ENCODE data around the gene VEGFA. TPM values are rescaled to one million over a fixed set of nuclear protein-coding genes. Genes with fewer than 3 reads are reported as not detected.

The VEGFA gene
- polyA plus RNA-seq, 1 donor from 2014 or later = 7.3 TPM

DNA sequence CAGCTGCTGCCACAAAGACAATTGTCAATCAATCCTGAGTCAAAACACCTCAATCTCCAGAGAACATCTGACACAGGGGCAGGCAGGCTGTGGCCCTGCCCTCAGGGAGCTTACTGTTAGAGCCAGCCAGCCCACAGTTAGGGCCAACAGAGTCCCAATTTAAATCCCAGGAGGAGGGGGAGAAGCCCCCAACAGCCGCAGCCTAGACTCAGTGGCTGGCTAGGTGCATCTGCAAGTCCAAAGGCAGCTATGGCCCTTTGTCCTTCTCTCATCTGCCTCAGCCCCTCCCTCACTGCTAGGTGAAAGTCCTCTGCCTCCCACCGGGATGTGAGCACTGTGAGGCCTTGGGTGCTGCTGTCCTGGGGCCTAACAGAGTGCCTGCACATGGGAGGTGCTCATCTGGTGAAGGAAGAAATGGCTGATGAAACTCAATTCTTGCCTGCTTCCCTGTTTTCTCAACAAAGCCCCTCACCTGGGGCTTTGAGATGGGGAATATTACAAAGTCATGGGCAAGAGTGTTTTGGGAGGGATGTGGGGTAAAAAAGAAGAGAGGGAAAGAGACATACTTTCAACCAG is 33.7 kb upstream of the VEGFA start:
- Histone ChIP-seq H4K20me1 (ENCODE audit: insufficient read depth) (no peaks in the 10 kb centered on the region), H3K27ac (ENCODE audit: low read length) (no peak overlapping the region), H3K79me2 (replicated peaks; ENCODE audit: insufficient read depth, low read length) (no peaks in the 10 kb centered on the region), H3K36me3 (ENCODE audit: insufficient read depth, low read length) (no peaks in the 10 kb centered on the region), H2AFZ (ENCODE audit: low read depth, low read length) (no peak overlapping the region), H3K9me2 (ENCODE audit: insufficient read depth, low read length) (no peaks in the 10 kb centered on the region), H3K9ac (ENCODE audit: low read length) (no peak overlapping the region), H3F3A (ENCODE audit: insufficient read depth, low read length, poor library complexity, severe bottlenecking) (no peaks in the 10 kb centered on the region), H3K9me3 (ENCODE audit: low read length) (peaks cover 2% of the 10 kb centered on the region), H3K4me2 (ENCODE audit: low read length) (no peak overlapping the region), H3K27me3 (ENCODE audit: insufficient read depth, low read depth, low read length) (no peaks in the 10 kb centered on the region), H3K4me3 (ENCODE audit: low read length) (no peak overlapping the region)
- TF ChIP-seq EZH2 (IDR thresholded peaks at IDR 0.05; ENCODE audit: borderline replicate concordance, insufficient read depth, low read length, poor library complexity, severe bottlenecking) (no peak), RAD21 (conservative IDR thresholded peaks at IDR 0.05) (no peak), SMC3 (conservative IDR thresholded peaks at IDR 0.05; ENCODE audit: poor library complexity) (no peak), MXI1 (conservative IDR thresholded peaks at IDR 0.05; ENCODE audit: poor library complexity, severe bottlenecking) (no peak), EP300 (conservative IDR thresholded peaks at IDR 0.05; ENCODE audit: poor library complexity, severe bottlenecking) (no peak), TAF1 (IDR thresholded peaks at IDR 0.05; ENCODE audit: low read depth) (no peak), POLR2AphosphoS5 (IDR thresholded peaks at IDR 0.05) (no peak)
- TF ChIP-seq, protein P1, sequence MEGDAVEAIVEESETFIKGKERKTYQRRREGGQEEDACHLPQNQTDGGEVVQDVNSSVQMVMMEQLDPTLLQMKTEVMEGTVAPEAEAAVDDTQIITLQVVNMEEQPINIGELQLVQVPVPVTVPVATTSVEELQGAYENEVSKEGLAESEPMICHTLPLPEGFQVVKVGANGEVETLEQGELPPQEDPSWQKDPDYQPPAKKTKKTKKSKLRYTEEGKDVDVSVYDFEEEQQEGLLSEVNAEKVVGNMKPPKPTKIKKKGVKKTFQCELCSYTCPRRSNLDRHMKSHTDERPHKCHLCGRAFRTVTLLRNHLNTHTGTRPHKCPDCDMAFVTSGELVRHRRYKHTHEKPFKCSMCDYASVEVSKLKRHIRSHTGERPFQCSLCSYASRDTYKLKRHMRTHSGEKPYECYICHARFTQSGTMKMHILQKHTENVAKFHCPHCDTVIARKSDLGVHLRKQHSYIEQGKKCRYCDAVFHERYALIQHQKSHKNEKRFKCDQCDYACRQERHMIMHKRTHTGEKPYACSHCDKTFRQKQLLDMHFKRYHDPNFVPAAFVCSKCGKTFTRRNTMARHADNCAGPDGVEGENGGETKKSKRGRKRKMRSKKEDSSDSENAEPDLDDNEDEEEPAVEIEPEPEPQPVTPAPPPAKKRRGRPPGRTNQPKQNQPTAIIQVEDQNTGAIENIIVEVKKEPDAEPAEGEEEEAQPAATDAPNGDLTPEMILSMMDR (IDR thresholded peaks at IDR 0.05; ENCODE audit: poor library complexity, severe bottlenecking) = no peak
- TF ChIP-seq, protein P2, sequence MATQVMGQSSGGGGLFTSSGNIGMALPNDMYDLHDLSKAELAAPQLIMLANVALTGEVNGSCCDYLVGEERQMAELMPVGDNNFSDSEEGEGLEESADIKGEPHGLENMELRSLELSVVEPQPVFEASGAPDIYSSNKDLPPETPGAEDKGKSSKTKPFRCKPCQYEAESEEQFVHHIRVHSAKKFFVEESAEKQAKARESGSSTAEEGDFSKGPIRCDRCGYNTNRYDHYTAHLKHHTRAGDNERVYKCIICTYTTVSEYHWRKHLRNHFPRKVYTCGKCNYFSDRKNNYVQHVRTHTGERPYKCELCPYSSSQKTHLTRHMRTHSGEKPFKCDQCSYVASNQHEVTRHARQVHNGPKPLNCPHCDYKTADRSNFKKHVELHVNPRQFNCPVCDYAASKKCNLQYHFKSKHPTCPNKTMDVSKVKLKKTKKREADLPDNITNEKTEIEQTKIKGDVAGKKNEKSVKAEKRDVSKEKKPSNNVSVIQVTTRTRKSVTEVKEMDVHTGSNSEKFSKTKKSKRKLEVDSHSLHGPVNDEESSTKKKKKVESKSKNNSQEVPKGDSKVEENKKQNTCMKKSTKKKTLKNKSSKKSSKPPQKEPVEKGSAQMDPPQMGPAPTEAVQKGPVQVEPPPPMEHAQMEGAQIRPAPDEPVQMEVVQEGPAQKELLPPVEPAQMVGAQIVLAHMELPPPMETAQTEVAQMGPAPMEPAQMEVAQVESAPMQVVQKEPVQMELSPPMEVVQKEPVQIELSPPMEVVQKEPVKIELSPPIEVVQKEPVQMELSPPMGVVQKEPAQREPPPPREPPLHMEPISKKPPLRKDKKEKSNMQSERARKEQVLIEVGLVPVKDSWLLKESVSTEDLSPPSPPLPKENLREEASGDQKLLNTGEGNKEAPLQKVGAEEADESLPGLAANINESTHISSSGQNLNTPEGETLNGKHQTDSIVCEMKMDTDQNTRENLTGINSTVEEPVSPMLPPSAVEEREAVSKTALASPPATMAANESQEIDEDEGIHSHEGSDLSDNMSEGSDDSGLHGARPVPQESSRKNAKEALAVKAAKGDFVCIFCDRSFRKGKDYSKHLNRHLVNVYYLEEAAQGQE (IDR thresholded peaks at IDR 0.05; ENCODE audit: borderline replicate concordance) = no peak

DNA sequence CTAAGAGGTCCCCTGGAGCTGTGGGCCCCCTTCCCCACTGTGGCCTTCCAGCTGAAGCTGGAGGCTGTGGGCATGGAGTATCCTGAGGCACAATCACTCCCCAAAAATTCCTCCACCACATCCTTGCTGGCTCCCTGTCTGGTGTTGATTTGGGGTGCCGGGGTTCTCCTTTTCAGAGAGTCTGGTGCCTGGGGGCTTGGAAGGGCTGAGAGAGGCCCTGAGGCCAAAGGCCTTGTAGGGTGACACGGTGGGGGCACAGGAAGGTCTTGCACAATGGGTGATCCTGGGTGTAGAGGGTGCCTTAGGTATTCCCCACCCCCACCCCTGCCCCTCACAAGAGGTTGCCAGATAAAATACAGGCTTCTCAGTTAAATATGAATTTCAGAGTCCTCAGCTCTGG is 33.2 kb upstream of the VEGFA start:
- no peaks in the 10 kb centered on the region for H3K36me3 ChIP-seq (ENCODE audit: insufficient read depth, low read length)
- TF ChIP-seq, protein P1 (IDR thresholded peaks at IDR 0.05; ENCODE audit: poor library complexity, severe bottlenecking) = no peak
- TF ChIP-seq RAD21 (conservative IDR thresholded peaks at IDR 0.05) = no peak
- TF ChIP-seq, protein P2 (IDR thresholded peaks at IDR 0.05; ENCODE audit: borderline replicate concordance) = no peak
- no peak for TF ChIP-seq EZH2 (IDR thresholded peaks at IDR 0.05; ENCODE audit: borderline replicate concordance, insufficient read depth, low read length, poor library complexity, severe bottlenecking)
- TF ChIP-seq EP300 (conservative IDR thresholded peaks at IDR 0.05; ENCODE audit: poor library complexity, severe bottlenecking) = no peak
- TF ChIP-seq SMC3 (conservative IDR thresholded peaks at IDR 0.05; ENCODE audit: poor library complexity) = no peak
- TF ChIP-seq MXI1 (conservative IDR thresholded peaks at IDR 0.05; ENCODE audit: poor library complexity, severe bottlenecking) = no peak
- TF ChIP-seq POLR2AphosphoS5 (IDR thresholded peaks at IDR 0.05) = no peak
- TF ChIP-seq TAF1 (IDR thresholded peaks at IDR 0.05; ENCODE audit: low read depth) = no peak
- H3K27me3 ChIP-seq (ENCODE audit: insufficient read depth, low read depth, low read length) = no peaks in the 10 kb centered on the region
- H3K4me3 ChIP-seq (ENCODE audit: low read length) = no peak overlapping the region
- no peaks in the 10 kb centered on the region for H3K79me2 ChIP-seq (replicated peaks; ENCODE audit: insufficient read depth, low read length)
- H3K4me2 ChIP-seq (ENCODE audit: low read length) = no peak overlapping the region
- H3K9me2 ChIP-seq (ENCODE audit: insufficient read depth, low read length) = no peaks in the 10 kb centered on the region
- no peak overlapping the region for H2AFZ ChIP-seq (ENCODE audit: low read depth, low read length)
- H4K20me1 ChIP-seq (ENCODE audit: insufficient read depth) = no peaks in the 10 kb centered on the region
- H3K9me3 ChIP-seq (ENCODE audit: low read length) = peaks cover 2% of the 10 kb centered on the region
- H3F3A ChIP-seq (ENCODE audit: insufficient read depth, low read length, poor library complexity, severe bottlenecking) = no peaks in the 10 kb centered on the region
- H3K27ac ChIP-seq (ENCODE audit: low read length) = no peak overlapping the region
- H3K9ac ChIP-seq (ENCODE audit: low read length) = no peak overlapping the region

Data from neural cell (in vitro differentiated cells).